ENCODE data around the gene MPG. TPM values are rescaled to one million over a fixed set of nuclear protein-coding genes. Genes with fewer than 3 reads are reported as not detected.
"Not testable (repeated sequence)": the region's sequence is repeated elsewhere in the genome, so short reads cannot be mapped to it uniquely, and the experiment has no call there.

The MPG gene
- total RNA-seq, 3 donors from 2014 or later (not counting 1 experiment from before 2014, with no cell fraction given), result 29.9 to 34.3 (median 31.5) TPM

GRCh38 chr16:44655-45054 is 33.4 kb upstream of the MPG start:
- peaks cover 35% of the 10 kb centered on the region for H3K36me3 ChIP-seq (ENCODE audit: control insufficient read depth, insufficient read depth, low read length)

DNA sequence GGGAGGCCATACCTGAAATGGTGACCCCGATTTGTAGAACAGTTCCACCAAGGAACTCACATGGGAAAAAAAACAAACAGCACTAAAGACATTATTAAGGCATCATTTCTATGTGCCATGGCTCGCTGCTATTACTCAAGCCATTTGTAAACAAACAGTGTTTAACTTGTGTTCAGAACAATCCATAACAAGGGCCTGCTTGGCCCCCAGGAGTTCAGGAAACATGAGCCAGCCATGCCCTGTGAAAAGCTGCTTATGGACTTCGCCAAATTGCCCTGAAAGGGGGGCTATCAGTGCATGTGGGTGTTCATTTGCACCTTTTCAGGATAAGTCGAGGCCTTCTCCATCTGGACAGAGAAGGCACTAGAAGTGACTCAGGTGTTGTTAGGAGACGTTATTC is 32.6 kb upstream of the MPG start:
- H3K27ac ChIP-seq (ENCODE audit: low read length), result no peak overlapping the region
- intact Hi-C loops (cut with micrococcal nuclease), result no loop called here
- TF ChIP-seq CTCF (IDR thresholded peaks at IDR 0.05), result no peak
- H3K4me1 ChIP-seq (ENCODE audit: control insufficient read depth, insufficient read depth, low read length), result peaks cover 8% of the 10 kb centered on the region
- H3K27me3 ChIP-seq (ENCODE audit: control insufficient read depth, insufficient read depth, low read length), result no peaks in the 10 kb centered on the region
- Mint-ChIP-seq H3K4me1 (peaks cover 12 to 31% of the 10 kb centered on the region in 2 donors), H3K27ac (no peak overlapping the region), H3K36me3 (peaks cover 8% of the 10 kb centered on the region), H3K4me3 (no peak overlapping the region), H3K9me3 (no peaks in the 10 kb centered on the region), H3K27me3 (ENCODE audit: low read depth in 2 of 2) (no peaks in the 10 kb centered on the region)
- peaks cover 35% of the 10 kb centered on the region for H3K36me3 ChIP-seq (ENCODE audit: control insufficient read depth, insufficient read depth, low read length)
- H3K9me3 ChIP-seq (ENCODE audit: control insufficient read depth, insufficient read depth, low read length), result no peaks in the 10 kb centered on the region
- H3K4me3 ChIP-seq (ENCODE audit: low read length), result no peak overlapping the region
- no peak for ATAC-seq
- DNase-seq, result no peak
- WGBS (ENCODE audit: insufficient coverage), result 91% methylated on average over 5 of the region's 5 CpGs

More at GRCh38 chr16:44655-45054, 33.4 kb upstream of the MPG start:
- WGBS (ENCODE audit: insufficient coverage), result 98% methylated on average over 7 of the region's 8 CpGs
- Mint-ChIP-seq H3K4me1 (peaks cover 12 to 25% of the 10 kb centered on the region in 2 donors), H3K36me3 (peaks cover 8% of the 10 kb centered on the region), H3K27ac (no peak overlapping the region), H3K27me3 (ENCODE audit: low read depth in 2 of 2) (no peaks in the 10 kb centered on the region), H3K9me3 (no peaks in the 10 kb centered on the region), H3K4me3 (no peak overlapping the region)
- Histone ChIP-seq H3K4me3 (ENCODE audit: low read length) (no peak overlapping the region), H3K4me1 (ENCODE audit: control insufficient read depth, insufficient read depth, low read length) (peaks cover 8% of the 10 kb centered on the region), H3K27me3 (ENCODE audit: control insufficient read depth, insufficient read depth, low read length) (no peaks in the 10 kb centered on the region), H3K27ac (ENCODE audit: low read length) (no peak overlapping the region), H3K9me3 (ENCODE audit: control insufficient read depth, insufficient read depth, low read length) (no peaks in the 10 kb centered on the region)
- ATAC-seq, result no peak
- no peak for TF ChIP-seq CTCF (IDR thresholded peaks at IDR 0.05)
- intact Hi-C loops (cut with micrococcal nuclease), result no loop called here
- DNase-seq, result no peak

- WGBS (ENCODE audit: insufficient coverage), result 100% methylated on average over 4 of the region's 7 CpGs
- H3K27me3 Mint-ChIP-seq (ENCODE audit: low read depth in 2 of 2); H3K4me3 Mint-ChIP-seq; H3K4me1 ChIP-seq (ENCODE audit: control insufficient read depth, insufficient read depth, low read length); H3K36me3 Mint-ChIP-seq; H3K4me3 ChIP-seq (ENCODE audit: low read length); H3K9me3 ChIP-seq (ENCODE audit: control insufficient read depth, insufficient read depth, low read length); intact Hi-C loops (cut with micrococcal nuclease); H3K27ac ChIP-seq (ENCODE audit: low read length); ATAC-seq; H3K9me3 Mint-ChIP-seq; H3K27ac Mint-ChIP-seq; DNase-seq; H3K27me3 ChIP-seq (ENCODE audit: control insufficient read depth, insufficient read depth, low read length): not testable (repeated sequence)
- H3K36me3 ChIP-seq (ENCODE audit: control insufficient read depth, insufficient read depth, low read length), result peaks cover 40% of the 10 kb centered on the region
- H3K4me1 Mint-ChIP-seq, result peaks cover 21 to 37% of the 10 kb centered on the region in 2 donors
Observed at GRCh38 chr16:46510-46909, 31.5 kb upstream of the MPG start.

DNA sequence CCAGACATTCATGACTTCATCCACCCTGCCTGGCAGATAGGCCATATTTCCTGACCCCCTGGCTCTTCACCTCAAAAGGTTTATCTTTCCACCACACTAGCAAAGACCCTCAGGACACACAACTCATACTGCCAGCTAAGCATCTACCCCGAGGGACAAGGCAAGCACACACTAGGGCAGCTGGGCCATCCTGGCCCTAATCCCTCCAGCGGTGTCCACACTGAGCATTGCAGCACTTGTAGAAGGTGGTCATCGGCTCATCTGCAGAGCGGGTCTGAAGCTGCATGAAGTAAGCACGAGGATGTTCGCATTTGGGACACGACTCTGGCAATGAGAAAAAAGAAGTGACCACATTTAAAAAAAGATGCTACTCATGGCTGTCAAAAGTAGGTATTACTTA is 30.8 kb upstream of the MPG start:
- Mint-ChIP-seq H3K27me3 (ENCODE audit: low read depth in 2 of 2) (no peaks in the 10 kb centered on the region), H3K36me3 (peaks cover 2% of the 10 kb centered on the region)

More for the DNA sequence above, 30.8 kb upstream of the MPG start:
- ATAC-seq (no peak), DNase-seq (no peak)
- Histone ChIP-seq H3K4me3 (ENCODE audit: low read length) (no peak overlapping the region), H3K4me1 (ENCODE audit: control insufficient read depth, insufficient read depth, low read length) (peaks cover 6% of the 10 kb centered on the region), H3K27ac (ENCODE audit: low read length) (no peak overlapping the region), H3K36me3 (ENCODE audit: control insufficient read depth, insufficient read depth, low read length) (peaks cover 39% of the 10 kb centered on the region), H3K27me3 (ENCODE audit: control insufficient read depth, insufficient read depth, low read length) (no peaks in the 10 kb centered on the region), H3K9me3 (ENCODE audit: control insufficient read depth, insufficient read depth, low read length) (no peaks in the 10 kb centered on the region)
- Mint-ChIP-seq H3K9me3 (no peaks in the 10 kb centered on the region), H3K4me3 (no peak overlapping the region), H3K4me1 (peaks cover 17 to 31% of the 10 kb centered on the region in 2 donors), H3K27ac (peak overlapping the region in 1 of 2 donors; percentile 29)
- WGBS (ENCODE audit: insufficient coverage), result 92% methylated on average over 7 of the region's 7 CpGs
- TF ChIP-seq CTCF (IDR thresholded peaks at IDR 0.05), result no peak
- intact Hi-C loops (cut with micrococcal nuclease), result no loop called here
